Aorta (tissue), 5 donors: ENCODE measurements around the gene PHETA1. TPM values are rescaled to one million over a fixed set of nuclear protein-coding genes. Genes with fewer than 3 reads are reported as not detected.
"Not testable (repeated sequence)": the region's sequence is repeated elsewhere in the genome, so short reads cannot be mapped to it uniquely, and the experiment has no call there.

Experiments
- ATAC-seq: fragments of 200-7000 bp; cut with Tn5 transposase; one replicate; pipeline ENCODE4 v1.9.1; 2022; ENCODE audit warnings: moderate library complexity; ENCODE audit not compliant: low FRiP score
- DNase-seq, 2 donors: peaks; one replicate each; pipeline ENCODE4 v3.0.0-alpha.2; 2020
- H3K27ac ChIP-seq, 2 donors: one replicate each; pipeline ENCODE4 v1.5.1; 2013; ENCODE audit warnings: low read length in 2 of 2, mild to moderate bottlenecking in 2 of 2, moderate library complexity in 2 of 2, control low read depth in 1 of 2, inconsistent platforms in 1 of 2, low read depth in 1 of 2
- H3K27me3 ChIP-seq, 2 donors: one replicate each; pipeline ENCODE4 v1.6.1; 2013; ENCODE audit warnings: control low read depth in 1 of 2, low read length in 1 of 2, mild to moderate bottlenecking in 1 of 2, moderate library complexity in 1 of 2; ENCODE audit not compliant: insufficient read depth in 2 of 2, control insufficient read depth in 1 of 2
- H3K36me3 ChIP-seq, 2 donors: one replicate each; pipeline ENCODE4 v1.6.1; 2013; ENCODE audit warnings: control low read depth in 1 of 2, low read length in 1 of 2, mild to moderate bottlenecking in 1 of 2; ENCODE audit not compliant: insufficient read depth in 2 of 2, control insufficient read depth in 1 of 2
- H3K4me1 ChIP-seq, 2 donors: one replicate each; pipeline ENCODE4 v1.6.1; 2013; ENCODE audit warnings: low read length in 2 of 2, control low read depth in 1 of 2, mild to moderate bottlenecking in 1 of 2, moderate library complexity in 1 of 2; ENCODE audit not compliant: insufficient read depth in 2 of 2, control insufficient read depth in 1 of 2
- H3K4me3 ChIP-seq, 2 donors: one replicate each; pipeline ENCODE4 v1.5.1; 2013; ENCODE audit warnings: low read length in 2 of 2, control low read depth in 1 of 2, mild to moderate bottlenecking in 1 of 2
- H3K9me3 ChIP-seq: one replicate; pipeline ENCODE4 v1.6.1; 2013; ENCODE audit warnings: mild to moderate bottlenecking, low read length; ENCODE audit not compliant: control insufficient read depth
- WGBS, 2 donors: extraction: QIAGEN DNeasy Blood & Tissue Kit; methylation state at CpG; one replicate each; pipeline ENCODE4 v1.1.7; 2013; 5-methylcytosine and 5-hydroxymethylcytosine counted together
- intact Hi-C, 2 donors: fragments of 100-400 bp; cut with DNase I; formaldehyde crosslinking; loops; one replicate each; pipeline versions ENCODE4 v1.14.2 to v1.15.0; 2022
- polyA plus RNA-seq, 2 donors: library from polyadenylated mRNA; stranded (reverse); fragments of 200-250 nt; gene quantifications; one replicate each; pipeline ENCODE4 v1.2.3, GENCODE V29; 2013
- total RNA-seq, 2 donors: library from RNA; stranded (reverse); fragmentation: NEBNext Ultra II Directional; extraction: Animal tissue kit (Norgen Biotek cat#: 25700); gene quantifications; one replicate each; pipeline ENCODE4 v1.2.1, GENCODE V29; 2021
- donor health status: healthy with polysubstance abuse.
- donor health status: Bipolar disorder and iron deficiency.
- donor health status: DM: no; HTN: no; CAD: no.
- donor health status: DM: no; HTN: no; CAD: no.
- donor health status: DM: yes; HTN: yes; CAD: no.

The PHETA1 gene
- total and polyA plus RNA-seq, 4 donors: 6.9 to 13.5 (median 11.1) TPM

- no peaks in the 10 kb centered on the region for H3K4me1 ChIP-seq
- no peaks in the 10 kb centered on the region for H3K9me3 ChIP-seq
- ATAC-seq (no peak), DNase-seq (no peak)
- H3K27me3 ChIP-seq: no peaks in the 10 kb centered on the region
- H3K4me3 ChIP-seq: no peak overlapping the region
- H3K36me3 ChIP-seq: no peaks in the 10 kb centered on the region
- no peak overlapping the region for H3K27ac ChIP-seq
- intact Hi-C loops: no loop called here
- WGBS, 2 donors: 94 to 98% methylated on average over 1 of the region's 1 CpG
These were observed 28.7 kb downstream of the PHETA1 start for GRCh38 chr12:111340231-111340630.

- Histone ChIP-seq H3K9me3 (no peaks in the 10 kb centered on the region), H3K27me3 (no peaks in the 10 kb centered on the region), H3K4me3 (no peak overlapping the region), H3K4me1 (no peaks in the 10 kb centered on the region), H3K27ac (no peak overlapping the region), H3K36me3 (no peaks in the 10 kb centered on the region)
- no peak for DNase-seq
- WGBS, 2 donors: 68 to 73% methylated on average over 7 of the region's 7 CpGs
- no peak for ATAC-seq
- intact Hi-C loops: no loop called here
These were observed 29.5 kb downstream of the PHETA1 start for GRCh38 chr12:111339321-111339938.

- Histone ChIP-seq H3K27me3 (no peaks in the 10 kb centered on the region), H3K4me1 (no peaks in the 10 kb centered on the region), H3K27ac (no peak overlapping the region), H3K9me3 (no peaks in the 10 kb centered on the region), H3K36me3 (no peaks in the 10 kb centered on the region), H3K4me3 (no peak overlapping the region)
- DNase-seq (no peak), ATAC-seq (no peak)
- WGBS, 2 donors: 80% methylated on average over 12 of the region's 12 CpGs
- intact Hi-C loops: no loop called here
These were observed 30.8 kb downstream of the PHETA1 start for GRCh38 chr12:111338096-111338495.

- Histone ChIP-seq H3K27ac (no peak overlapping the region), H3K4me3 (no peak overlapping the region), H3K4me1 (no peaks in the 10 kb centered on the region), H3K9me3 (no peaks in the 10 kb centered on the region), H3K27me3 (no peaks in the 10 kb centered on the region), H3K36me3 (no peaks in the 10 kb centered on the region)
- DNase-seq (no peak), ATAC-seq (no peak)
- 83 to 84% methylated on average over 5 of the region's 5 CpGs for WGBS, 2 donors
- intact Hi-C loops: no loop called here
These were observed 31.5 kb downstream of the PHETA1 start for GRCh38 chr12:111337371-111337770.

GRCh38 chr12:111336411-111336810, 32.5 kb downstream of the PHETA1 start:
- H3K4me3 ChIP-seq, H3K4me1 ChIP-seq, ATAC-seq, DNase-seq, H3K36me3 ChIP-seq, H3K27ac ChIP-seq, H3K9me3 ChIP-seq, intact Hi-C loops, H3K27me3 ChIP-seq: not testable (repeated sequence)
- 92 to 94% methylated on average over 6 of the region's 6 CpGs for WGBS, 2 donors

GRCh38 chr12:111335811-111336210, 33.1 kb downstream of the PHETA1 start:
- no peak for DNase-seq
- 59 to 64% methylated on average over 7 of the region's 7 CpGs for WGBS, 2 donors
- no peaks in the 10 kb centered on the region for H3K9me3 ChIP-seq
- intact Hi-C loops: no loop called here
- no peak for ATAC-seq
- H3K27me3 ChIP-seq: no peaks in the 10 kb centered on the region
- no peak overlapping the region for H3K4me3 ChIP-seq
- no peaks in the 10 kb centered on the region for H3K4me1 ChIP-seq
- H3K27ac ChIP-seq: no peak overlapping the region
- no peaks in the 10 kb centered on the region for H3K36me3 ChIP-seq

- H3K4me1 ChIP-seq, intact Hi-C loops: not testable (repeated sequence)
- 89 to 91% methylated on average over 10 of the region's 10 CpGs for WGBS, 2 donors
These were observed 33.6 kb downstream of the PHETA1 start for GRCh38 chr12:111335301-111335700.

GRCh38 chr12:111334393-111334915, 34.4 kb downstream of the PHETA1 start:
- WGBS, 2 donors: 83 to 86% methylated on average over 11 of the region's 11 CpGs
- Histone ChIP-seq H3K4me1 (no peaks in the 10 kb centered on the region), H3K27ac (no peak overlapping the region), H3K9me3 (no peaks in the 10 kb centered on the region), H3K27me3 (no peaks in the 10 kb centered on the region), H3K4me3 (no peak overlapping the region), H3K36me3 (no peaks in the 10 kb centered on the region)
- ATAC-seq (no peak), DNase-seq (no peak)
- intact Hi-C loops: loop anchor here in 1 of 2 donors (5.0 kb wide), 1 partner anchor 118 kb away; no protein-coding TSS in a partner anchor

More at GRCh38 chr12:111335301-111335700, 33.6 kb downstream of the PHETA1 start:
- not testable (repeated sequence) for DNase-seq, H3K36me3 ChIP-seq, H3K27me3 ChIP-seq, H3K4me3 ChIP-seq, H3K27ac ChIP-seq, H3K9me3 ChIP-seq, ATAC-seq
